H9 (cell line): ENCODE data around the gene SEC61B. TPM values are rescaled to one million over a fixed set of nuclear protein-coding genes. Genes with fewer than 3 reads are reported as not detected.

Experiments used
- DNase-seq: peaks from one replicate; pipeline ENCODE4 v3.0.0-alpha.2; 2017
- H2AFZ ChIP-seq: one replicate; pipeline ENCODE4 v1.6.1; 2013; ENCODE audit warnings: mild to moderate bottlenecking, low read length, control low read depth, moderate library complexity
- H2AK5ac ChIP-seq: 2 replicates; pipeline ENCODE4 v1.6.1; 2013; ENCODE audit warnings: low read length, control low read depth, mixed read lengths; ENCODE audit not compliant: insufficient read length
- H2BK120ac ChIP-seq: one replicate; pipeline ENCODE4 v1.6.1; 2013; ENCODE audit warnings: low read depth, mild to moderate bottlenecking, low read length, control low read depth, inconsistent platforms; ENCODE audit not compliant: poor library complexity, severe bottlenecking
- H2BK12ac ChIP-seq: 2 replicates; pipeline ENCODE4 v1.6.1; 2013; ENCODE audit warnings: low read length, control low read depth, mixed read lengths, low read depth; ENCODE audit not compliant: insufficient read length
- H2BK15ac ChIP-seq: 2 replicates; pipeline ENCODE4 v1.6.1; 2013; ENCODE audit warnings: low read depth, low read length, control low read depth
- H2BK20ac ChIP-seq: one replicate; pipeline ENCODE4 v1.6.1; 2013; ENCODE audit warnings: low read depth, mild to moderate bottlenecking, low read length, control low read depth, inconsistent platforms; ENCODE audit not compliant: poor library complexity, severe bottlenecking
- H2BK5ac ChIP-seq: 2 replicates; pipeline ENCODE4 v1.6.1; 2013; ENCODE audit warnings: low read length, control low read depth, mixed read lengths; ENCODE audit not compliant: insufficient read length
- H3K14ac ChIP-seq: 2 replicates; pipeline ENCODE4 v1.6.1; 2013; ENCODE audit warnings: low read length, control low read depth; ENCODE audit not compliant: insufficient read depth
- H3K18ac ChIP-seq: 2 replicates; pipeline ENCODE4 v1.6.1; 2013; ENCODE audit warnings: low read depth, mild to moderate bottlenecking, mixed read lengths, low read length, control low read depth; ENCODE audit not compliant: insufficient read length
- H3K23ac ChIP-seq: 2 replicates; pipeline ENCODE4 v1.6.1; 2013; ENCODE audit warnings: low read length, control low read depth, mixed read lengths, low read depth; ENCODE audit not compliant: insufficient read length
- H3K23me2 ChIP-seq: 2 replicates; pipeline ENCODE4 v1.6.1; 2013; ENCODE audit warnings: low read depth, mild to moderate bottlenecking, mixed read lengths, low read length, control low read depth; ENCODE audit not compliant: insufficient read length, poor library complexity, severe bottlenecking
- H3K27ac ChIP-seq: 2 replicates; pipeline ENCODE4 v1.5.1; 2013; ENCODE audit warnings: low read length, control low read depth, mixed read lengths, low read depth; ENCODE audit not compliant: insufficient read length
- H3K27me3 ChIP-seq: 2 replicates; pipeline ENCODE4 v1.6.1; 2013; ENCODE audit warnings: low read length, control low read depth, inconsistent platforms; ENCODE audit not compliant: insufficient read depth
- H3K4ac ChIP-seq: 2 replicates; pipeline ENCODE4 v1.6.1; 2013; ENCODE audit warnings: low read depth, mild to moderate bottlenecking, control low read depth, inconsistent platforms, low read length, moderate library complexity
- H3K4me1 ChIP-seq: 2 replicates; pipeline ENCODE4 v1.6.1; 2013; ENCODE audit warnings: low read length, control low read depth, inconsistent platforms; ENCODE audit not compliant: insufficient read depth
- H3K4me2 ChIP-seq: 2 replicates; pipeline ENCODE4 v1.6.1; 2013; ENCODE audit warnings: low read length, control low read depth, mixed read lengths; ENCODE audit not compliant: insufficient read length, insufficient read depth
- H3K56ac ChIP-seq: 2 replicates; pipeline ENCODE4 v1.6.1; 2013; ENCODE audit warnings: low read depth, mild to moderate bottlenecking, mixed read lengths, low read length, control low read depth; ENCODE audit not compliant: insufficient read length
- H3K79me1 ChIP-seq: 2 replicates; pipeline ENCODE4 v1.6.1; 2013; ENCODE audit warnings: low read depth, mild to moderate bottlenecking, moderate library complexity, low read length, control low read depth, inconsistent platforms; ENCODE audit not compliant: insufficient read depth, poor library complexity, severe bottlenecking
- H3K79me2 ChIP-seq: 2 replicates; pipeline ENCODE4 v1.6.1; 2013; ENCODE audit warnings: low read length, control low read depth, inconsistent platforms; ENCODE audit not compliant: insufficient read depth
- H3K9ac ChIP-seq: 2 replicates; pipeline ENCODE4 v1.6.1; 2013; ENCODE audit warnings: low read length, control low read depth, mixed read lengths; ENCODE audit not compliant: insufficient read length; ENCODE audit errors: extremely low read depth
- H3K9me3 ChIP-seq: one replicate; pipeline ENCODE4 v1.6.1; 2013; ENCODE audit warnings: low read depth, low read length, inconsistent platforms; ENCODE audit not compliant: control insufficient read depth
- H3T11ph ChIP-seq: one replicate; pipeline ENCODE4 v1.6.1; 2013; ENCODE audit warnings: mild to moderate bottlenecking, low read length, control low read depth, inconsistent platforms
- H4K20me1 ChIP-seq: one replicate; pipeline ENCODE4 v1.6.1; 2013; ENCODE audit not compliant: control insufficient read depth, insufficient read length, insufficient read depth
- H4K5ac ChIP-seq: 2 replicates; pipeline ENCODE4 v1.6.1; 2013; ENCODE audit warnings: low read depth, mild to moderate bottlenecking, mixed read lengths, low read length, control low read depth; ENCODE audit not compliant: insufficient read length
- H4K8ac ChIP-seq: replicated peaks from 2 replicates; pipeline ENCODE4 v1.6.1; 2013; ENCODE audit warnings: low read length, control low read depth, mixed read lengths, low read depth; ENCODE audit not compliant: insufficient read length
- H4K91ac ChIP-seq: 2 replicates; pipeline ENCODE4 v1.6.1; 2013; ENCODE audit warnings: low read depth, mild to moderate bottlenecking, moderate library complexity, mixed read lengths, low read length, control low read depth; ENCODE audit not compliant: insufficient read length
- H3K27ac Mint-ChIP-seq, 3 experiments: 2 replicates in 2 of 3; 3 replicates in 1 of 3; pipeline ENCODE4 v1.8.0; 2020 to 2021; ENCODE audit warnings: mixed read lengths in 3 of 3, mild to moderate bottlenecking in 1 of 3, moderate library complexity in 1 of 3
- H3K27me3 Mint-ChIP-seq: 2 replicates; pipeline ENCODE4 v1.8.0; 2021; ENCODE audit warnings: low read depth, mild to moderate bottlenecking, moderate library complexity, mixed read lengths
- H3K36me3 Mint-ChIP-seq, 3 experiments: 2 replicates in 2 of 3; 3 replicates in 1 of 3; pipeline ENCODE4 v1.8.0; 2020 to 2021; ENCODE audit warnings: low read depth in 3 of 3, mixed read lengths in 3 of 3; ENCODE audit not compliant: insufficient read depth in 1 of 3
- H3K4me1 Mint-ChIP-seq, 2 experiments: 2 replicates each; pipeline ENCODE4 v1.8.0; 2020; ENCODE audit warnings: mixed read lengths in 2 of 2
- H3K4me3 Mint-ChIP-seq, 2 experiments: 2 replicates in 1 of 2; 3 replicates in 1 of 2; pipeline ENCODE4 v1.8.0; 2020 to 2021; ENCODE audit warnings: mild to moderate bottlenecking in 2 of 2, mixed read lengths in 2 of 2, moderate library complexity in 1 of 2
- H3K9me3 Mint-ChIP-seq, 2 experiments: 2 replicates in 1 of 2; 3 replicates in 1 of 2; pipeline ENCODE4 v1.8.0; 2020; ENCODE audit warnings: mild to moderate bottlenecking in 2 of 2, mixed read lengths in 2 of 2, moderate library complexity in 1 of 2
- CTCF ChIP-seq: fragments of 200-600 bp; sonication (generic); conservative IDR thresholded peaks from 3 replicates; pipeline ENCODE4 v1.8.0; 2021; ENCODE audit warnings: antibody characterized with exemption, mild to moderate bottlenecking
- WGBS: extraction: QIAGEN DNeasy Blood & Tissue Kit; methylation state at CpG from one replicate; pipeline ENCODE4 v1.1.7; 2013; ENCODE audit warnings: missing lambda C conversion rate, low lambda C conversion rate, mixed read lengths; ENCODE audit not compliant: insufficient read length; ENCODE audit errors: extremely low coverage; 5-methylcytosine and 5-hydroxymethylcytosine counted together
- total RNA-seq: library from RNA; stranded (reverse); gene quantifications from 2 replicates; pipeline ENCODE4 v1.2.1, GENCODE V29; 2021

SEC61B gene
- total RNA-seq, 1 experiment from 2014 or later = 142 TPM

DNA sequence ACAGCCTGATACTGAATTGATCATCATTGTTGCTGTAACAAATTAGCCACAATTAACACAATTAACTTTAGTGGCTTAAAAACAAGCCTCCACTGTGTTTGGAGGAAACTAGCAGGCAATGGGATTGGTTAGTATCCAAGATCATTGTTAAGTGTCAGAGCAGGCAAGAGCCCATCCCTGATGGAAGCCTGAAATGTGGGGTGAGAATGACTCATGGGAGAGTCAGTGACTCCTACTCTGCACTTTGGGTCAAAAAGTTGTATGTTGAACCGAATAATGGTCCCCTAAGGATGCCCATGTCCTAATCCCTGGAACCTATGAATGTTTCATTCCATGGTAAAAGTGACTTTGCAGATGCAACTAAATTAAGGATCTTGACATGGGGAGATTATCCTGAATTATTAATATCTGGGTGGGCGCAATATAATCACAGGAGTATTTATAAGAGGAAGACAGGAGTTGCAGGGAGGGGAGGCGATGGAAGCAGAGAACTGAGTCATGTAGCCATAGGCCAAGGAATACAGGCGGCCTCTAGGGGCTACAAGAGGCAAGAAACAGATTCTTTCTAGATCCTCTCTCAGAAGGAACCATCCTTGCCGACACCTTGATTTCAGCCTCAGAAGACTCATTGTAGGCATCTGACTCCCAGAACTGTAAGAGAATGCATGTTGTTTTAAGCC, 29.2 kb upstream of the SEC61B start:
- no peaks in the 10 kb centered on the region for H3K79me2 ChIP-seq
- Mint-ChIP-seq H3K4me1 (peaks cover 9 to 14% of the 10 kb centered on the region in 2 experiments), H3K9me3 (peaks cover 0 to 2% of the 10 kb centered on the region in 2 experiments; a peak in 2 of 5 replicates), H3K36me3 (no peaks in the 10 kb centered on the region; a peak in 1 of 7 replicates), H3K27me3 (no peaks in the 10 kb centered on the region; the same call in 1 of the 2 replicates), H3K27ac (no peak overlapping the region), H3K4me3 (no peak overlapping the region)
- no peak overlapping the region for H2BK12ac ChIP-seq
- no peak overlapping the region for H4K91ac ChIP-seq
- no peak overlapping the region for H3T11ph ChIP-seq
- no peak overlapping the region for H2BK120ac ChIP-seq
- no peak overlapping the region for H3K23ac ChIP-seq
- no peak overlapping the region for H3K14ac ChIP-seq
- H3K27me3 ChIP-seq = no peaks in the 10 kb centered on the region; the same call in 1 of the 2 replicates
- H3K9me3 ChIP-seq = no peaks in the 10 kb centered on the region
- no peak overlapping the region for H3K18ac ChIP-seq
- H4K20me1 ChIP-seq = no peaks in the 10 kb centered on the region
- no peak overlapping the region for H3K9ac ChIP-seq
- no CpG with 5 or more reads among the region's 5 CpGs for WGBS
- no peak overlapping the region for H4K5ac ChIP-seq
- H3K23me2 ChIP-seq = no peaks in the 10 kb centered on the region
- no peak overlapping the region for H3K27ac ChIP-seq
- H2AFZ ChIP-seq = no peak overlapping the region
- no peak overlapping the region for H4K8ac ChIP-seq
- H2BK15ac ChIP-seq = no peak overlapping the region
- no peak overlapping the region for H3K4me2 ChIP-seq
- peak; percentile 57 for TF ChIP-seq CTCF
- no peak overlapping the region for H2BK20ac ChIP-seq
- no peak overlapping the region for H2BK5ac ChIP-seq
- no peak overlapping the region for H3K56ac ChIP-seq
- no peak overlapping the region for H3K4ac ChIP-seq
- no peak for DNase-seq
- H3K79me1 ChIP-seq = no peaks in the 10 kb centered on the region
- no peak overlapping the region for H2AK5ac ChIP-seq
- no peaks in the 10 kb centered on the region for H3K4me1 ChIP-seq
